Vagina (tissue), 2 donors: ENCODE results near the gene CYP26B1. TPM values are rescaled to one million over a fixed set of nuclear protein-coding genes. Genes with fewer than 3 reads are reported as not detected.

ENCODE experiments used
- DNase-seq, 2 donors: peaks; one replicate each; pipeline ENCODE4 v3.0.0-alpha.2; 2017; ENCODE audit errors: extremely low spot score in 2 of 2
- H3K27ac ChIP-seq: fragments of 200-600 bp; sonication (generic); one replicate; pipeline ENCODE4 v1.5.1; 2019
- H3K27me3 ChIP-seq: fragments of 200-600 bp; sonication (generic); one replicate; pipeline ENCODE4 v1.5.1; 2019
- H3K36me3 ChIP-seq, 2 donors: fragments of 200-600 bp; sonication (generic); one replicate each; pipeline ENCODE4 v1.5.1; 2017 to 2019
- H3K4me1 ChIP-seq: fragments of 200-600 bp; sonication (generic); one replicate; pipeline ENCODE4 v1.5.1; 2019
- H3K4me3 ChIP-seq, 2 donors: fragments of 200-600 bp; sonication (generic); 1 replicate in 1 of 2; 2 replicates in 1 of 2; pipeline ENCODE4 v1.5.1; 2016 to 2019
- H3K9me3 ChIP-seq: fragments of 200-600 bp; sonication (generic); one replicate; pipeline ENCODE4 v1.5.1; 2019
- CTCF ChIP-seq, 3 experiments: fragments of 450-650 bp in 2 of 3; fragments of 200-600 bp in 1 of 3; sonication (generic) in 1 of 3; IDR thresholded peaks; one replicate each; pipeline ENCODE4 v1.5.1; 2017 to 2019; ENCODE audit warnings: antibody characterized with exemption in 3 of 3, mild to moderate bottlenecking in 2 of 3, moderate library complexity in 2 of 3
- POLR2A ChIP-seq, 2 donors: fragments of 450-650 bp; IDR thresholded peaks; one replicate each; pipeline ENCODE4 v1.6.1; 2017; ENCODE audit warnings: antibody characterized with exemption in 2 of 2, mild to moderate bottlenecking in 2 of 2, moderate library complexity in 2 of 2
- POLR2AphosphoS5 ChIP-seq, 2 donors: sonication (generic); formaldehyde crosslinking; IDR thresholded peaks; one replicate each; pipeline ENCODE4 v1.9.0; 2017; ENCODE audit warnings: antibody characterized with exemption in 2 of 2, mild to moderate bottlenecking in 2 of 2, low read depth in 1 of 2; ENCODE audit not compliant: insufficient read depth in 1 of 2
- intact Hi-C: fragments of 100-400 bp; cut with DNase I; formaldehyde crosslinking; loops from one replicate; pipeline ENCODE4 v1.15.1; 2023
- total RNA-seq: library from RNA; depleted of rRNA; stranded (reverse); fragments of >200 nt; gene quantifications from one replicate; pipeline ENCODE4 v1.2.3, GENCODE V29; 2016

The CYP26B1 gene
- total RNA-seq, 1 donor from 2014 or later, result 6.9 TPM

- Histone ChIP-seq H3K4me3 (no peak overlapping the region), H3K27me3 (no peaks in the 10 kb centered on the region), H3K9me3 (no peaks in the 10 kb centered on the region), H3K4me1 (peaks cover 11% of the 10 kb centered on the region), H3K27ac (no peak overlapping the region), H3K36me3 (no peaks in the 10 kb centered on the region)
- DNase-seq, result no peak
- no peak for TF ChIP-seq CTCF (IDR thresholded peaks at IDR 0.05)
- TF ChIP-seq POLR2AphosphoS5 (IDR thresholded peaks at IDR 0.05; ENCODE audit: insufficient read depth in 1 of 2, low read depth in 1 of 2), result no peak
- TF ChIP-seq POLR2A (IDR thresholded peaks at IDR 0.05), result no peak
- intact Hi-C loops, result no loop called here
These were observed 10.6 kb downstream of the CYP26B1 start for GRCh38 chr2:72136933-72137497.

- Histone ChIP-seq H3K4me1 (peaks cover 11% of the 10 kb centered on the region), H3K27ac (no peak overlapping the region), H3K9me3 (no peaks in the 10 kb centered on the region), H3K36me3 (no peaks in the 10 kb centered on the region), H3K27me3 (no peaks in the 10 kb centered on the region), H3K4me3 (no peak overlapping the region)
- intact Hi-C loops, result no loop called here
- no peak for TF ChIP-seq POLR2A (IDR thresholded peaks at IDR 0.05)
- TF ChIP-seq CTCF (IDR thresholded peaks at IDR 0.05), result no peak
- TF ChIP-seq POLR2AphosphoS5 (IDR thresholded peaks at IDR 0.05; ENCODE audit: insufficient read depth in 1 of 2, low read depth in 1 of 2), result no peak
- DNase-seq, result no peak
These were observed 11.3 kb downstream of the CYP26B1 start for GRCh38 chr2:72136331-72136730.

- H3K36me3 ChIP-seq, result no peaks in the 10 kb centered on the region
- DNase-seq, result no peak
- H3K4me3 ChIP-seq, result no peak overlapping the region
- intact Hi-C loops, result no loop called here
- H3K4me1 ChIP-seq, result peaks cover 11% of the 10 kb centered on the region
- no peak for TF ChIP-seq POLR2A (IDR thresholded peaks at IDR 0.05)
- TF ChIP-seq CTCF (IDR thresholded peaks at IDR 0.05), result no peak
- no peak for TF ChIP-seq POLR2AphosphoS5 (IDR thresholded peaks at IDR 0.05; ENCODE audit: insufficient read depth in 1 of 2, low read depth in 1 of 2)
- no peaks in the 10 kb centered on the region for H3K9me3 ChIP-seq
- H3K27ac ChIP-seq, result no peak overlapping the region
- no peaks in the 10 kb centered on the region for H3K27me3 ChIP-seq
These were observed 11.7 kb downstream of the CYP26B1 start for GRCh38 chr2:72135921-72136320.

- Histone ChIP-seq H3K9me3 (no peaks in the 10 kb centered on the region), H3K27me3 (no peaks in the 10 kb centered on the region), H3K27ac (no peak overlapping the region), H3K4me3 (no peak overlapping the region), H3K36me3 (no peaks in the 10 kb centered on the region), H3K4me1 (peaks cover 11% of the 10 kb centered on the region)
- no peak for DNase-seq
- TF ChIP-seq POLR2AphosphoS5 (IDR thresholded peaks at IDR 0.05; ENCODE audit: insufficient read depth in 1 of 2, low read depth in 1 of 2) (no peak), POLR2A (IDR thresholded peaks at IDR 0.05) (no peak), CTCF (IDR thresholded peaks at IDR 0.05) (no peak)
- intact Hi-C loops, result no loop called here
These were observed 12.5 kb downstream of the CYP26B1 start for GRCh38 chr2:72134997-72135800.

GRCh38 chr2:72134408-72134996 is 13.2 kb downstream of the CYP26B1 start:
- Histone ChIP-seq H3K4me3 (no peak overlapping the region), H3K27ac (no peak overlapping the region), H3K9me3 (no peaks in the 10 kb centered on the region), H3K36me3 (no peaks in the 10 kb centered on the region), H3K4me1 (peaks cover 11% of the 10 kb centered on the region), H3K27me3 (no peaks in the 10 kb centered on the region)
- TF ChIP-seq POLR2AphosphoS5 (IDR thresholded peaks at IDR 0.05; ENCODE audit: insufficient read depth in 1 of 2, low read depth in 1 of 2) (no peak), POLR2A (IDR thresholded peaks at IDR 0.05) (no peak), CTCF (IDR thresholded peaks at IDR 0.05) (no peak)
- no peak for DNase-seq
- intact Hi-C loops, result no loop called here
